Caco-2 (cell line): Measurements from ENCODE around the gene DOK3. TPM values are rescaled to one million over a fixed set of nuclear protein-coding genes. Genes with fewer than 3 reads are reported as not detected.
A peak's percentile ranks its signal among the peaks of the same experiment; 100 is the strongest.

Source experiments
- BruUV-seq: library from RNA; stranded (reverse); fragments of 400-500 nt; replicated peaks from 2 replicates; lab custom pipeline; 2021; lab: Mats Ljungman, UMichigan
- CTCF ChIA-PET: fragments of 300-600 bp; sonication (Branson Sonifier 250); formaldehyde crosslinking; loops from one replicate; lab custom pipeline; 2022; ENCODE audit warnings: antibody characterized with exemption; lab: Charles Lee
- POLR2A ChIA-PET: fragments of 300-600 bp; sonication (Branson Sonifier 250); formaldehyde crosslinking; loops from one replicate; lab custom pipeline; 2022; ENCODE audit warnings: antibody characterized with exemption; lab: Charles Lee
- DNase-seq, 2 experiments: peaks; one replicate each; pipeline versions ENCODE4 v3.0.0 to v3.0.0-alpha.2; 2020 to 2022
- H3K27me3 ChIP-seq: replicated peaks from 2 replicates; pipeline ENCODE4 v1.6.0; 2011; ENCODE audit warnings: low read length; ENCODE audit not compliant: control insufficient read depth, insufficient read depth
- H3K36me3 ChIP-seq: 2 replicates; pipeline ENCODE4 v1.5.1; 2011; ENCODE audit warnings: low read length; ENCODE audit not compliant: control insufficient read depth, insufficient read depth
- H3K4me1 ChIP-seq: fragments of 250-450 bp; sonication (Bioruptor Pico); 2 replicates; pipeline ENCODE4 v1.5.1; 2020; ENCODE audit warnings: mild to moderate bottlenecking
- H3K4me3 ChIP-seq: 2 replicates; pipeline ENCODE4 v1.5.1; 2011; ENCODE audit warnings: low read depth, mild to moderate bottlenecking, control low read depth, low read length
- H3K9me3 ChIP-seq: fragments of 250-450 bp; sonication (Bioruptor Pico); 2 replicates; pipeline ENCODE4 v1.5.1; 2020; ENCODE audit warnings: mild to moderate bottlenecking, moderate library complexity
- H3K27ac Mint-ChIP-seq: one replicate; pipeline ENCODE4 v1.8.0; 2022; ENCODE audit warnings: mixed read lengths; ENCODE audit not compliant: unreplicated experiment
- H3K27me3 Mint-ChIP-seq: one replicate; pipeline ENCODE4 v1.8.0; 2022; ENCODE audit warnings: mixed read lengths; ENCODE audit not compliant: insufficient read depth, unreplicated experiment
- H3K36me3 Mint-ChIP-seq: one replicate; pipeline ENCODE4 v1.8.0; 2022; ENCODE audit warnings: mild to moderate bottlenecking, mixed read lengths; ENCODE audit not compliant: insufficient read depth, unreplicated experiment
- H3K4me1 Mint-ChIP-seq: one replicate; pipeline ENCODE4 v1.8.0; 2022; ENCODE audit warnings: low read depth, mixed read lengths; ENCODE audit not compliant: unreplicated experiment
- H3K4me3 Mint-ChIP-seq: one replicate; pipeline ENCODE4 v1.8.0; 2022; ENCODE audit warnings: mild to moderate bottlenecking, moderate library complexity, mixed read lengths; ENCODE audit not compliant: unreplicated experiment
- H3K9me3 Mint-ChIP-seq: one replicate; pipeline ENCODE4 v1.8.0; 2022; ENCODE audit warnings: mixed read lengths; ENCODE audit not compliant: unreplicated experiment
- intact Hi-C: fragments of 100-400 bp; cut with micrococcal nuclease; formaldehyde crosslinking; loops from one replicate; pipeline ENCODE4 v1.10.0; 2022; ENCODE audit not compliant: unreplicated experiment
- total RNA-seq: library from RNA; stranded (reverse); gene quantifications from 2 replicates; pipeline ENCODE4 v1.2.3, GENCODE V29; 2022
- TF ChIP-seq, protein P1 (sequence below), 2 experiments: fragments of 200-600 bp in 1 of 2; IDR thresholded peaks; 1 replicate in 1 of 2; 2 replicates in 1 of 2; pipeline versions ENCODE4 v1.5.1 to v1.8.0; 2011 to 2022; ENCODE audit warnings: antibody characterized with exemption in 1 of 2, control low read depth in 1 of 2, inconsistent platforms in 1 of 2, low read depth in 1 of 2, low read length in 1 of 2, mild to moderate bottlenecking in 1 of 2, moderate library complexity in 1 of 2; ENCODE audit not compliant: insufficient read depth in 1 of 2, severe bottlenecking in 1 of 2, unreplicated experiment in 1 of 2

The DOK3 gene
- total RNA-seq, 1 experiment from 2014 or later: 7.9 TPM

DNA sequence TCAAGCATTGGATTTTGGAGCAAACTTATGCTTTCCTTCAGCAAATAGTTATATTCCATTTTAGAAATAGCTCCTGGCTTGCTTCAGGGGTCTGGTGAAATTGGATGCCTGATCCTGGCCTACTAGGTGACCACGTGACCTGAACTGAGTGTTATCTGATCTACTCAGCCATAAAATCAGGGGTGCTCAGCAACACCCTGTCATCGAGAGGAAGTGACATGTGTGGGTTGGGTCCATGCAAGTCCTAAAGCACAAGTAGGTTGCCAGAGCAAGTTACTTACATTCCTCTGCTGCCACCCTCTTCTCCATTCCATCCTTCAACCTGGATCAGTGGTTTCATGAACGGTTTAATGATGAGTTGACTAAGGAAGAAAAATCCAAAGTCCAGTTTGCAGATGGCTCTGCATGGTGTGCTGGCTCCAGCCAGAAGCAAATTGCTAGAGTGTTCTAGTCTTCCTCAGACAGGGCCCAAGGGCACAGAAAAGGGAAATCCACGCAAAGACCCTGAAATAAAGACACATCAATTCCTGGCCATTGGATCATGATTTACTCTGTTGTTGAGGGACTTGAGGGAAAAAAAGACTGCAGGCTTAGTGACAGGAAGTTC is 47.5 kb upstream of the DOK3 start:
- Mint-ChIP-seq H3K4me3 (no peak overlapping the region), H3K36me3 (peaks cover 15% of the 10 kb centered on the region), H3K4me1 (peaks cover 9% of the 10 kb centered on the region), H3K27me3 (no peaks in the 10 kb centered on the region), H3K27ac (peak overlapping the region; percentile 61), H3K9me3 (no peaks in the 10 kb centered on the region)
- Histone ChIP-seq H3K4me1 (peaks cover 23% of the 10 kb centered on the region), H3K4me3 (no peak overlapping the region), H3K27me3 (no peaks in the 10 kb centered on the region), H3K36me3 (no peaks in the 10 kb centered on the region; the same call in 1 of the 2 replicates), H3K9me3 (no peaks in the 10 kb centered on the region; the same call in 1 of the 2 replicates)
- no TSS peak for BruUV-seq
- TF ChIP-seq, protein P1, sequence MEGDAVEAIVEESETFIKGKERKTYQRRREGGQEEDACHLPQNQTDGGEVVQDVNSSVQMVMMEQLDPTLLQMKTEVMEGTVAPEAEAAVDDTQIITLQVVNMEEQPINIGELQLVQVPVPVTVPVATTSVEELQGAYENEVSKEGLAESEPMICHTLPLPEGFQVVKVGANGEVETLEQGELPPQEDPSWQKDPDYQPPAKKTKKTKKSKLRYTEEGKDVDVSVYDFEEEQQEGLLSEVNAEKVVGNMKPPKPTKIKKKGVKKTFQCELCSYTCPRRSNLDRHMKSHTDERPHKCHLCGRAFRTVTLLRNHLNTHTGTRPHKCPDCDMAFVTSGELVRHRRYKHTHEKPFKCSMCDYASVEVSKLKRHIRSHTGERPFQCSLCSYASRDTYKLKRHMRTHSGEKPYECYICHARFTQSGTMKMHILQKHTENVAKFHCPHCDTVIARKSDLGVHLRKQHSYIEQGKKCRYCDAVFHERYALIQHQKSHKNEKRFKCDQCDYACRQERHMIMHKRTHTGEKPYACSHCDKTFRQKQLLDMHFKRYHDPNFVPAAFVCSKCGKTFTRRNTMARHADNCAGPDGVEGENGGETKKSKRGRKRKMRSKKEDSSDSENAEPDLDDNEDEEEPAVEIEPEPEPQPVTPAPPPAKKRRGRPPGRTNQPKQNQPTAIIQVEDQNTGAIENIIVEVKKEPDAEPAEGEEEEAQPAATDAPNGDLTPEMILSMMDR (IDR thresholded peaks at IDR 0.05; ENCODE audit: insufficient read depth in 1 of 2, low read depth in 1 of 2, low read length in 1 of 2, severe bottlenecking in 1 of 2, unreplicated experiment in 1 of 2): no peak
- ChIA-PET CTCF (interaction anchor here (1.1 kb wide), 1 partner anchor 50 kb away, joined by 3 read pairs; no protein-coding TSS in a partner anchor), POLR2A (no interaction called here)
- DNase-seq: peak; percentile 43 to 82
- intact Hi-C loops: loop anchor here (1.0 kb wide), 1 partner anchor 31 kb away; no protein-coding TSS in a partner anchor

DNA sequence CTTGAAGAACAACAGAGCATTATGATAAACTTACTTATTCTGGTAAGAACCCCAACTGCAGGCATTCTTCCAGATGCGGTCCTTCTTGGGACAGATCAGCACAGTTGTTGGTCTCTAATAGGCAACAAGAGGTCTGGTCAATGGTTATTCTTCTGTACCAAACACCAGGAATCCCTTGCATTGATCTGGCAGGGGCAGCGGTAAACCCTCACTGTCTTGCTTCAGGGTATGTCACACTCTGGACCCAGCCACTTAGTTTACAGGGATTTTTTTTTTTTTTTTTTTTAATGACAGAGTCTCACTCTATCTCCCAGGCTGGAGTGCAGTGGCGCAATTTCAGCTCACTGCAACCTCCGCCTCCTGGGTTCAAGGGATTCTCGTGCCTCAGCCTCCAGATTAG is 46.0 kb upstream of the DOK3 start:
- no peak for DNase-seq
- no peaks in the 10 kb centered on the region; the same call in 1 of the 2 replicates for H3K36me3 ChIP-seq
- peaks cover 19% of the 10 kb centered on the region for H3K36me3 Mint-ChIP-seq
- no TSS peak for BruUV-seq
- H3K4me3 Mint-ChIP-seq: no peak overlapping the region
- H3K27me3 Mint-ChIP-seq: no peaks in the 10 kb centered on the region
- CTCF ChIA-PET: no interaction called here
- no peak overlapping the region for H3K27ac Mint-ChIP-seq
- H3K9me3 Mint-ChIP-seq: no peaks in the 10 kb centered on the region
- H3K27me3 ChIP-seq: no peaks in the 10 kb centered on the region
- H3K9me3 ChIP-seq: no peaks in the 10 kb centered on the region; the same call in 1 of the 2 replicates
- peaks cover 9% of the 10 kb centered on the region for H3K4me1 Mint-ChIP-seq
- TF ChIP-seq, protein P1 (IDR thresholded peaks at IDR 0.05; ENCODE audit: insufficient read depth in 1 of 2, low read depth in 1 of 2, low read length in 1 of 2, severe bottlenecking in 1 of 2, unreplicated experiment in 1 of 2): no peak
- intact Hi-C loops: no loop called here
- peaks cover 23% of the 10 kb centered on the region for H3K4me1 ChIP-seq
- H3K4me3 ChIP-seq: no peak overlapping the region
- POLR2A ChIA-PET: no interaction called here

DNA sequence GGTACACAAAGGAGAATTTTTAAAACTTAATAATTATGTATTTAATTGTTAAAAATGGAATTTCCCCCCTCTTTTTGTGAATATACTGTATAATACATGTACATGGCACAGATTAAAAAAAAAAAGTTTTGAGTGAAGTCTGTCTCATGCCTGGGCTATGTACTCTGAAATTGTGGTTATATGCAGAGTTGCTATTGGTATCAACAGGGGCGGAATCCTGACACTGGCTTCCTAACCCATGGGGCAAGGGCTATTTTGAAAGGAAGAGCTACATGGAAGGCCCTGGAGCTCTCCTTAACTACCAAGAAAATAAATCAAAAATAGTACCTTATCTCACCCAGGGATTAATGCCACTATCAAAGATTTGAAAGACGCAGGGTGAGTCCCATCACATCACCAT is 45.6 kb upstream of the DOK3 start:
- intact Hi-C loops: no loop called here
- TF ChIP-seq, protein P1 (IDR thresholded peaks at IDR 0.05; ENCODE audit: insufficient read depth in 1 of 2, low read depth in 1 of 2, low read length in 1 of 2, severe bottlenecking in 1 of 2, unreplicated experiment in 1 of 2): no peak
- CTCF ChIA-PET: no interaction called here
- Histone ChIP-seq H3K4me1 (peaks cover 23% of the 10 kb centered on the region), H3K27me3 (no peaks in the 10 kb centered on the region), H3K9me3 (no peaks in the 10 kb centered on the region), H3K4me3 (no peak overlapping the region), H3K36me3 (no peaks in the 10 kb centered on the region; the same call in 1 of the 2 replicates)
- BruUV-seq: no TSS peak
- POLR2A ChIA-PET: no interaction called here
- Mint-ChIP-seq H3K36me3 (peaks cover 19% of the 10 kb centered on the region), H3K27ac (no peak overlapping the region), H3K27me3 (no peaks in the 10 kb centered on the region), H3K9me3 (no peaks in the 10 kb centered on the region), H3K4me3 (peak overlapping the region; percentile 81), H3K4me1 (peaks cover 9% of the 10 kb centered on the region)
- DNase-seq: no peak
